ENCODE data around the gene SIGLEC8.
A peak's percentile ranks its signal among the peaks of the same experiment; 100 is the strongest.
"Not testable (repeated sequence)": the region's sequence is repeated elsewhere in the genome, so short reads cannot be mapped to it uniquely, and the experiment has no call there.

The SIGLEC8 gene

GRCh38 chr19:51441410-51442390 lies 16.6 kb downstream of the SIGLEC8 start:
- DNase-seq: peak; percentile 86 to 88

GRCh38 chr19:51440846-51441409 lies 17.3 kb downstream of the SIGLEC8 start:
- peak; percentile 69 to 77 for DNase-seq

- no peak for DNase-seq
These were observed 18.2 kb downstream of the SIGLEC8 start for GRCh38 chr19:51440052-51440451.

DNA sequence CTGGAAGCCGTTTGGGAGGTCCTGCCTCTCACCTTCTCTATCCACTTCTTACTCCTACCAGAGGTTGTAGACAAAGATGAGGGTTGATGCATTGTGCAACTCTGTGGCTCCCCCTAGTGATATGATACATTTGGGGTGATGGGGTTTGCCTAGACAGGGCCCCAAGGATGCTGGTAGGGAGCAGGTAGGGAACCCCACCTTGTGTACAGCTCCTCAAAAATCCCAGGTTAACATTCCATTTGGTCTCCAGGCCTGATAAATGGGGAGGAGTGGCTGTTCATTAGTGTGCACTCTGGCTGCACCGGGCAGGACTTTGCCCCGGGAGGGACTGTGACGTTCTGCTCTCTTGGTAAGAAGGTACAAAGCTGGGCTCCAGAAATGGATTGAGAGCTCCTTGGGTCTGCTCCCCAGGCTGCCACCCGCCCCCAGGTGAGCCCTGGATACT lies 19.2 kb downstream of the SIGLEC8 start:
- DNase-seq: no peak

- DNase-seq: no peak
These were observed 23.8 kb downstream of the SIGLEC8 start for GRCh38 chr19:51434456-51434855.

DNA sequence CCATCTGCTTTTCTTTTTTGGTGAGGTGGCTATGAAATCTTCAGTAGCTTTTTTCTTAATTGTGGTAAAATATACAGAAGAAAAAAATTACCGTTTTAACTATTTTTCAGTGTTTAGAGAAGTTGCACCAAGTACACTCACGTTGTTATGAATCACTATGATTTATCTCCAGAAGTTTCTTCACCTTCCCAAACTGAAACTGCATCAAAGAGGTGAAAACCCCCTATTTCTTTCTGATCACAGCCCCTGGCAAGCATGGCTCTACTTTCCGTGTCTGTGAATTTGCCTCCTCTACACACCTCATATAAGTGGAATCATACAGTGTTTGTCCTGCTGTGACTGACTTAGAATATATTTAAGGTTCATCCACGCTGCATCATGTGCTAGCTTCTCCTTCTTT lies 25.2 kb downstream of the SIGLEC8 start:
- DNase-seq: no peak

GRCh38 chr19:51431124-51431523 lies 27.1 kb downstream of the SIGLEC8 start:
- DNase-seq: no peak

GRCh38 chr19:51430221-51430620 lies 28.0 kb downstream of the SIGLEC8 start:
- DNase-seq: no peak

- DNase-seq: no peak
These were observed 31.1 kb downstream of the SIGLEC8 start for GRCh38 chr19:51427201-51427600.

DNA sequence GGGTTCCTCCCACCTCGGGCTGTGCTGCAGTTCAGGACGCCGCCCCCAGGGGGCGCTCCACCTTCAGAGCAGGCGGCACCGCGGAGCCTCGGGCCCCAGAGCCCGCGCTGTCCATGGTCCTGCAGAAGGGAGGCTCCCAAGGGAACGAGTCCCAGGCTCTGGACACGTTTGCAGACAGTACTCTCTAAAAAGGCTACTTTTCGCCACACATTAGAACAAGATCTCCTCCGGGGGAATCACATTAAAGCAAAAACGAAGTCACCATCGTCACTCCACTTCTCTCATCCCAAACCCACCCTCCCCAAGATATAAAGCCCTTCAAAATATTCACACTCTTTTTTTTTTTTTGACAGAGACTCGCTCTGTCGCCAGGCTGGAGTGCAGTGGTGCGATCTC lies 36.2 kb downstream of the SIGLEC8 start:
- peak; percentile 96 for DNase-seq

DNA sequence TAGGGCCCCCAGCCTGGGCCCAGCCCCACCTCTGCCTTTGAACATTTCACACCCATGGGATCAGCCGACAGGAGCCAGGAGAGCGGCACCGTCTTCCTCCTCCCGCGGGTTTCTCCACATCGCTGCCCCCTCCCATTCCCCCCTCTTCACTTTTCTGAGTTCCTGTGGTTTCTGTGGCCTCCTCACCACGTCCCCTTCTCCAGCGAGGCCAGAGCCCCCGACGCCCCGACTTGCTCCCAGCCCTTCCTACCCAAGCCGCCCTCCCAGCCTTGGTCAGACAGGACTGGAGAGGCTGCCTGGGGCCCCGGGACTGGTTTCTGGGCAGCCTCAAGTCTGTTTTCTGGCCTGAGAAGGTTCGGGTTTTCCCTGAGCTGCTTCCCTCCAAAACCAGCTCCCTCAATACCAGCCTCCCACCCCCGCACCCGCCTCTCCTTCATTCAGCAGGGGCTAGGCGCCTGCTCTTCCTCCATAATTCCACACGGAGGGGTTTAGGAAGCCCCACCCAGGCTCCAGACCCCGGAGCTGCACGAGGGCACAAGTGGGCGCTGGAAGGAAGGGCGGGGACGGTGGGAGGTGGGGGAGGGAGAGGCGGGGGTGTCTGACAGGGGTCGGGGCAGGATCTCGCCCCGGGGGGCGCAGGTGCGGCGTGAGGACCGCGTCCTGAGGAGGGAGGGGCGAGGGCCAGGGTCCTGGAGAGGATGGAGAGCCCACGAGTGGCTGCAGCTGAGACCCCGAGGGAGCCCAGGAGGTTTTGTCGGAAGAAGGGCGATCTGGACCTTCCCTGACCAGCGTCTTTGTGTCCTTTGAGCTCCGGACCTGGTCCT lies 36.8 kb downstream of the SIGLEC8 start:
- peak in 1 of 2 donors; percentile 27 for DNase-seq

- not testable (repeated sequence) for DNase-seq
These were observed 37.7 kb downstream of the SIGLEC8 start for GRCh38 chr19:51420511-51420910.

GRCh38 chr19:51418707-51419106 lies 39.5 kb downstream of the SIGLEC8 start:
- DNase-seq: no peak

DNA sequence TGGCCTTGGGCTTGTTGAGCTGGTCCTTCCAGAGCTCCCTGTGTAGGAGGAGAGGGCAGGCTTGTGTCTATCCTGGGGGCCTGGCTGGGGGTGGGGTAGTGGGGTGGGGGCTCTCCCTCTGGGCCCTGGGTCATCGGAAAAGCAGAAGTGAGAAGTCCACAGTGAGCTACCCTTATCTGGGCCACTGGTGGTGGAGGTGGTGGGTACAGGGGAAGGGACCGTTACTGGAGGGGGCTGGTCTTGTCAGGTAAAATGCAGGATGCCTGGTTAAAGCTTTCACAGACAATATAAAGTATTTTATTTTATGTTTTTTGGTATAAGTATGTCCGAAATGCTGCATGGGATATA lies 40.5 kb downstream of the SIGLEC8 start:
- DNase-seq: no peak

DNA sequence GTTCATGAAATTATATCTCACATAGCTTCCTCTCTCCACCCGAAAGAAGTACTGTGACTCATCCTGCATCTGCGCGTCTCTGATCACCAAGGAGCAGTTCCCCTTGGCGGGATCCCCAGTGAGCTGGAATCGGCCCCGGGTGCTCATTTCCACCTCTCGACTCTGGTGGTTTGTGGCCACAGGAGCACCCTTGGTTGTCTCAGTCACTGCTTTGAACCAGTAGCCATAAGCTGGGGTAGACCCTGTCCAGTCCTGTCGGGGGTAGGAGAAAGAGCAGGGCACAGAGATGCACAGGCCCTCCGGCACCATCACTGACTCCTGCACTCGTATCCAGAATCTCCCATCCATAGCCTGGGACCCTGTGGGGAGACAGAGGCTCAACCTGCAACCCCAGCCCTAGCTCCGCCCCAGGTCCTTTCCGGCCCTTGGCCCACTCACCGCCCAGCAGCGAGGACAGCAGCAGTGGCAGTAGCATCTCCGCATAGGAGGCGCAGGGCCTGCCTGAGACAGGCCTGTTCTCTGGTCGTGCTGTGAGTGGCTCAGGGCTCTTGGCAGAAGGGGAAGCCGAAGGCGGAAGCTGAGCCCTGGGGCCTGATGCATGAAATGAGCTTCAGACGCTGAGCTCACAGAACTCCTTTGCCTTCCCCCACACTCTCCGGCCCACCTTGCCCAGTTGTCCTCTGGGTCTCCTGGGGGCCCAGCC lies 41.0 kb downstream of the SIGLEC8 start, which contains the start of gene SIGLEC10:
Gene SIGLEC10 (minus strand): TSS at position 536 of the 703 bp plus-strand sequence. CDS start 61 bp downstream, at position 475.
- peak; percentile 43 to 61 for DNase-seq

GRCh38 chr19:51416422-51416821 lies 41.8 kb downstream of the SIGLEC8 start:
- not testable (repeated sequence) for DNase-seq

- DNase-seq: no peak
These were observed 43.1 kb downstream of the SIGLEC8 start for GRCh38 chr19:51415187-51415586.

- no peak for DNase-seq
These were observed 47.1 kb downstream of the SIGLEC8 start for GRCh38 chr19:51410950-51411748.

- DNase-seq: peak in 1 of 2 donors; percentile 31
These were observed 50.6 kb downstream of the SIGLEC8 start for GRCh38 chr19:51407511-51408131.

DNA sequence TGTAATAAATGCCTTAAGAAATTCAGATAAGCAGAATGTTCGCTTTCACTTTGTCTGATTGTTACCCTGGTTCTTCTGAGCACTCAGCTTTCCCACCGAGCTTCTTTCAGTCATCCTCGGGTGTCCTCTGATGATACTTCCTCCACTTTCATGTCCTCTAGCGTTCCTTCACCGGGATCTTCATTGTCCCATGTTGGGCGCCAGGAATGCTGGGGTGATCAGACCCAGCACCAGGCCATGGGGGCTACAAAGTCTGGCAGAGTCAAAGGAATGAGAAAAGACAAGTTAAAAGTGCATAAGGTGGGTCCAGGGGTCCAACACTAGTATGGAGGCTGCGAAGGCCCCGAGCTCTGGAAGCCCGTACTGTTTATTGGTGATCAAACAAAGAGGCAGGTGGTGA lies 56.1 kb downstream of the SIGLEC8 start:
- DNase-seq: no peak

Measured in stimulated activated CD4-positive, alpha-beta T cell treated with anti-CD3 and anti-CD28 coated beads, Interleukin-2, amount 100 ng/mL, for 24 hours (primary cell).